Vagina (tissue), 2 donors: ENCODE data around the gene SIK3.

ENCODE experiments used
- CTCF ChIP-seq, 3 experiments: fragments of 450-650 bp in 2 of 3; fragments of 200-600 bp in 1 of 3; sonication (generic) in 1 of 3; IDR thresholded peaks; one replicate each; pipeline ENCODE4 v1.5.1; 2017 to 2019; ENCODE audit warnings: antibody characterized with exemption in 3 of 3, mild to moderate bottlenecking in 2 of 3, moderate library complexity in 2 of 3
- POLR2A ChIP-seq, 2 donors: fragments of 450-650 bp; IDR thresholded peaks; one replicate each; pipeline ENCODE4 v1.6.1; 2017; ENCODE audit warnings: antibody characterized with exemption in 2 of 2, mild to moderate bottlenecking in 2 of 2, moderate library complexity in 2 of 2

DNA sequence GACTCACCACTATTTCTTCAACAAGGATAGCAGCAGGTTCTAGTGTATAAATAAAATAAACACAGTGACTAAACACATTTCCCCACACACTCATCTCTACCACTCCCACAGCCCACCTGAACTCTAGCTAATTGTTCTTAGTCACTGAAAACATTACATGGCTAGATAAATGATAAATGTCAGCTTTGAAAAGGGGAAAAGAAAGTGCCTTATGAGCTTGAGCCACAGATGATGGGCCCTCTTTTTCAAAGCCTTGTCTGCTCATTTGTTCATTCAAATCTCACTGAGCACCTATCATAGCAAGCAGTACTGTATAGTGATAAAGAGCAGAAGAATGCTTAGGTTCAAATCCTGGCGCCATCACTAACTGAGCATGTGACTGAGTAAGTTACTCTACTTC lies 58.3 kb downstream of the SIK3 start:
- no peak for TF ChIP-seq CTCF (IDR thresholded peaks at IDR 0.05)
- no peak for TF ChIP-seq POLR2A (IDR thresholded peaks at IDR 0.05)
